GM23338 (cell line): ENCODE data around the gene VWCE.

Experiments
- EZH2 ChIP-seq: fragments of 200-600 bp; sonication (generic); IDR thresholded peaks from one replicate; pipeline ENCODE4 v1.8.0; 2017; ENCODE audit warnings: antibody characterized with exemption, mild to moderate bottlenecking, low read depth; ENCODE audit not compliant: unreplicated experiment
- EZH2phosphoT487 ChIP-seq: fragments of 200-600 bp; sonication (generic); IDR thresholded peaks from one replicate; pipeline ENCODE4 v1.8.1; 2018; ENCODE audit warnings: antibody characterized with exemption; ENCODE audit not compliant: unreplicated experiment
- JUNB ChIP-seq: IDR thresholded peaks from one replicate; pipeline ENCODE4 v1.6.1; 2016; ENCODE audit warnings: antibody characterized with exemption; ENCODE audit not compliant: unreplicated experiment
- POLR2AphosphoS5 ChIP-seq: IDR thresholded peaks from 2 replicates; pipeline ENCODE4 v1.6.1; 2016; ENCODE audit warnings: antibody characterized with exemption, low read depth
- TF ChIP-seq, protein P1 (sequence below), 2 experiments: fragments of 200-600 bp in 1 of 2; sonication (generic) in 1 of 2; conservative IDR thresholded peaks; 2 replicates each; pipeline versions ENCODE4 v1.5.1 to v1.6.1; 2016 to 2017; ENCODE audit warnings: antibody characterized with exemption in 2 of 2, low read depth in 2 of 2, mild to moderate bottlenecking in 2 of 2, moderate library complexity in 1 of 2
- TF ChIP-seq, protein P2 (sequence below): IDR thresholded peaks from one replicate; pipeline ENCODE4 v1.6.1; 2018; ENCODE audit warnings: antibody characterized with exemption; ENCODE audit not compliant: unreplicated experiment

DNA sequence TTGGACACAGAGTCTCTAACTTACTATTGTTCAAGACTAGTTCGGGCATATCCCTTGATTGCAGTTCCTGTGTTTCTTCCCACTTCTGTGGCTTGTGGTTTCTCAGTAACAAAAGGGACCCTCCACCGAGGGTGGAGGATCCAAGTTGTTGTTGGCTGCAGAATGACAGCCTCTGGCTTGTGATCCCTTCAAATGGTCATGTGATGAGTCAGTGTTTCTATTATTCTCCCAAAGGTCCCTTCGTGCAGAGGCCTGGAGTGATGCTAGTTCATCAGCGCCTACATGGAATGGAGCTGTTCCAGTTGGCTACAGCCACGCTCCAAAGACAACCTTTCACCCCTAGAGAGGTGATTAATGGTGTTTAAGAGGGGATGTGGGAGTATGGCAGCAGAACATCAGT lies 2.6 kb upstream of the VWCE start:
- TF ChIP-seq, protein P1, sequence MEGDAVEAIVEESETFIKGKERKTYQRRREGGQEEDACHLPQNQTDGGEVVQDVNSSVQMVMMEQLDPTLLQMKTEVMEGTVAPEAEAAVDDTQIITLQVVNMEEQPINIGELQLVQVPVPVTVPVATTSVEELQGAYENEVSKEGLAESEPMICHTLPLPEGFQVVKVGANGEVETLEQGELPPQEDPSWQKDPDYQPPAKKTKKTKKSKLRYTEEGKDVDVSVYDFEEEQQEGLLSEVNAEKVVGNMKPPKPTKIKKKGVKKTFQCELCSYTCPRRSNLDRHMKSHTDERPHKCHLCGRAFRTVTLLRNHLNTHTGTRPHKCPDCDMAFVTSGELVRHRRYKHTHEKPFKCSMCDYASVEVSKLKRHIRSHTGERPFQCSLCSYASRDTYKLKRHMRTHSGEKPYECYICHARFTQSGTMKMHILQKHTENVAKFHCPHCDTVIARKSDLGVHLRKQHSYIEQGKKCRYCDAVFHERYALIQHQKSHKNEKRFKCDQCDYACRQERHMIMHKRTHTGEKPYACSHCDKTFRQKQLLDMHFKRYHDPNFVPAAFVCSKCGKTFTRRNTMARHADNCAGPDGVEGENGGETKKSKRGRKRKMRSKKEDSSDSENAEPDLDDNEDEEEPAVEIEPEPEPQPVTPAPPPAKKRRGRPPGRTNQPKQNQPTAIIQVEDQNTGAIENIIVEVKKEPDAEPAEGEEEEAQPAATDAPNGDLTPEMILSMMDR (conservative IDR thresholded peaks at IDR 0.05; ENCODE audit: low read depth in 2 of 2), result no peak
- TF ChIP-seq, protein P2, sequence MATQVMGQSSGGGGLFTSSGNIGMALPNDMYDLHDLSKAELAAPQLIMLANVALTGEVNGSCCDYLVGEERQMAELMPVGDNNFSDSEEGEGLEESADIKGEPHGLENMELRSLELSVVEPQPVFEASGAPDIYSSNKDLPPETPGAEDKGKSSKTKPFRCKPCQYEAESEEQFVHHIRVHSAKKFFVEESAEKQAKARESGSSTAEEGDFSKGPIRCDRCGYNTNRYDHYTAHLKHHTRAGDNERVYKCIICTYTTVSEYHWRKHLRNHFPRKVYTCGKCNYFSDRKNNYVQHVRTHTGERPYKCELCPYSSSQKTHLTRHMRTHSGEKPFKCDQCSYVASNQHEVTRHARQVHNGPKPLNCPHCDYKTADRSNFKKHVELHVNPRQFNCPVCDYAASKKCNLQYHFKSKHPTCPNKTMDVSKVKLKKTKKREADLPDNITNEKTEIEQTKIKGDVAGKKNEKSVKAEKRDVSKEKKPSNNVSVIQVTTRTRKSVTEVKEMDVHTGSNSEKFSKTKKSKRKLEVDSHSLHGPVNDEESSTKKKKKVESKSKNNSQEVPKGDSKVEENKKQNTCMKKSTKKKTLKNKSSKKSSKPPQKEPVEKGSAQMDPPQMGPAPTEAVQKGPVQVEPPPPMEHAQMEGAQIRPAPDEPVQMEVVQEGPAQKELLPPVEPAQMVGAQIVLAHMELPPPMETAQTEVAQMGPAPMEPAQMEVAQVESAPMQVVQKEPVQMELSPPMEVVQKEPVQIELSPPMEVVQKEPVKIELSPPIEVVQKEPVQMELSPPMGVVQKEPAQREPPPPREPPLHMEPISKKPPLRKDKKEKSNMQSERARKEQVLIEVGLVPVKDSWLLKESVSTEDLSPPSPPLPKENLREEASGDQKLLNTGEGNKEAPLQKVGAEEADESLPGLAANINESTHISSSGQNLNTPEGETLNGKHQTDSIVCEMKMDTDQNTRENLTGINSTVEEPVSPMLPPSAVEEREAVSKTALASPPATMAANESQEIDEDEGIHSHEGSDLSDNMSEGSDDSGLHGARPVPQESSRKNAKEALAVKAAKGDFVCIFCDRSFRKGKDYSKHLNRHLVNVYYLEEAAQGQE, result no peak
- no peak for TF ChIP-seq EZH2
- TF ChIP-seq POLR2AphosphoS5, result no peak
- no peak for TF ChIP-seq JUNB
- TF ChIP-seq EZH2phosphoT487, result no peak
